GM19193 (cell line): ENCODE data around the gene HMOX2.

Source experiments
- POLR2A ChIP-seq: IDR thresholded peaks from 4 replicates; pipeline ENCODE4 v1.6.1; 2011; ENCODE audit not compliant: insufficient read depth, insufficient read length; ENCODE audit errors: extremely low read depth

HMOX2 gene

DNA sequence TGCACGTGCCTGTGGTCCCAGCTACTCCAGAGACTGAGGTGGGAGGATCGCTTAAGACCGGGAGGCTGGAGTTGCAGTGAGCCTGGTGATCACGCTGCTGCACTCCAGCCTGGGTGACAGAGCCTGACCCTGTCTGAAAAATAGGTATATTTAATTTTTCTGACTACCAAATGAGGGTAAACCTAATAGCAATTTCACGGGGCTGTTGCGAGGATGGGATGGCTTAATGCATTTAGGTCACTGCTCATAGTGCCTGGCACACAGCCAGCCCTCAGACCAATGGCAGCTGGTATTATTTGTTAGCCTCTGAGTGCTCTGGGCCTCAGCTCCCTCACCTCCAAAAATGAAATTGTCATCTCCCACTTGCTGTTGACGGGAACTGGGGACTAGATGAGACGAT lies 68.3 kb downstream of the HMOX2 start:
- no peak for TF ChIP-seq POLR2A

DNA sequence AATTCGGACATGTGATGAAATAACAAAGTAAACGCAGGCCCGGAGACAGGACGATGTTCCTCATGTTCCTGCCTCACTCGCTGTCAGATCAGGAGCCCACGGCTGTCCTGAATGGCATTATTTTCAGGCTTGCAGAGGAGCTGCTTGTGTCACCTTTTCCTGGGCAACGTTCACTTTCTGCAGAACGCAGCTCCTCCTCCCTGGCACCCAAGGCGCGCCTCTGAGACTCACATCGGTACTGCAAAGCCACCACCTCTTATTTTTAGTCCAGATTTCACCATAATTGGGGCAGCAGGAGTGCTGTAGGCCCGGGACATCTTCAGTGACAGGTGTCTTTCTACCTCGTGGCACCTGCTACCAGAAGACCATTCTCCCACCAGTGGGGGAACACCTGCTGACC lies 71.9 kb downstream of the HMOX2 start:
- TF ChIP-seq POLR2A: no peak

DNA sequence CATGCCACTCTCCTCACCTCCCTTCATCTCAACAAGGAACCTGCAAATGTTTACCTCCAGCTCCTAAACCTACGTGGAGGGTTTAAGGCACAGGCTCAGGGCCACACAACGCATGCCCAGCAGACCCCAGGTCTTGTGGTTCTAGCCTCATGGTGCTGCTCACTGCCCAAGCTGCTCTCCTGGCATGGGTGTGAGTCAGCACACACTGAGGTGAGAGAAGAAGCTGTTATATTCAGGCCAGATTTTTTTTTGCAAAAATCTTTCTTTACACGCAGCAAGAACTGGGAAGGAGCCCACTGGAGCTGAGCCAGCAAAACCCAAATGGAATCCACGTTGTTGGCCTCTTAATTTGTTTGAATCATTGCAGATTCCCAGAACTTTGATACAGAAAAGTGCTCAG lies 74.4 kb downstream of the HMOX2 start:
- TF ChIP-seq POLR2A: no peak

DNA sequence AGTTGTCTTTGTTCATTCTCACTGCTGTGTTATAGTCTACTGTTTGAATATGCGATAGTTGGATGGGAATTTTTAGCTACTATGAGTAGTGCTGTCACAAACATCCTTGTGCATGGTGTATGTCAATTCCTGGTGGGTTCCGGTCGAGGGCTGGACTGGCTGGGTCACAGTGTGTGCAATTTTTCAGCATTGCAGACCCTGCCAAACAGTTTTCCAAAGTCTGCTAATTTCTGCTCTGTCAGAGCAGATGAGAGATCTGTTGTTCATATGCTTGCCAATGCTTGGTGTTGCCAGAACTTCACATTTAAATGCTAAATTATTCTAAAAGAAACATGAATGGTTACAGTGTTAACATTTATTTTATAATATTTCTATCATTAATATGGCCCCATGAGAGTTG lies 76.3 kb downstream of the HMOX2 start:
- TF ChIP-seq POLR2A: no peak

DNA sequence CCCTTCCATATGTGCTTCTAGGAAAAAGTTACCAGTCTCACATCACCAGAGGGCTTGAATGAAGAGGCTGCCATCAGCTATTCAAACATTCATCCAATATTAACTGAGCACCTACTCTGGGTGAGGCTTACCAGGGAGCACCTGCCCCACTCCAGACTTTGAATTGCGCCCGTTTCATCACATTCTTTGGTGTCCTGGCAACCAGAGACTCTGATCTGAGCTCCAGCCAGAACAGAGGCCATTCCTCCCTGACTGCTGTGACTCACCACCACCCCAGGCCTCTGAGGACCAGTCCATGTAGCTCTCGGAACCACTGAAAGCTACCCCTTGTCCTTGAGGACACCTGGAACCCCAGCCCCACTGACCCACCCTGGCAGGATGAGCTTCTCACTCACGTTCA lies 79.9 kb downstream of the HMOX2 start, which contains the start of gene C16orf96:
Gene C16orf96, plus strand, starts transcription at position 229 of the 400 bp plus-strand sequence. Its CDS starts 150 bp downstream, at position 379.
- TF ChIP-seq POLR2A: no peak

GRCh38 chr16:4556580-4556979 lies 80.4 kb downstream of the HMOX2 start:
- no peak for TF ChIP-seq POLR2A

- TF ChIP-seq POLR2A: no peak
Measured at GRCh38 chr16:4557973-4558372, 81.8 kb downstream of the HMOX2 start.
